HK-2 (cell line): Measurements from ENCODE around the gene PRRX2.
A peak's percentile ranks its signal among the peaks of the same experiment; 100 is the strongest.

Source experiments
- DNase-seq: peaks from one replicate; pipeline ENCODE4 v3.0.0-alpha.2; 2018; ENCODE audit not compliant: unreplicated experiment

PRRX2 gene

GRCh38 chr9:129637102-129637501 is 28.3 kb upstream of the PRRX2 start:
- no peak for DNase-seq

- DNase-seq: no peak
Observed at GRCh38 chr9:129637673-129638439, 27.6 kb upstream of the PRRX2 start.

GRCh38 chr9:129639034-129639630 is 26.3 kb upstream of the PRRX2 start:
- DNase-seq: no peak

- no peak for DNase-seq
Observed at GRCh38 chr9:129639756-129640085, 25.7 kb upstream of the PRRX2 start.

GRCh38 chr9:129640086-129640870 is 25.2 kb upstream of the PRRX2 start:
- no peak for DNase-seq

GRCh38 chr9:129640871-129641749 is 24.3 kb upstream of the PRRX2 start:
- no peak for DNase-seq

GRCh38 chr9:129641750-129642585 is 23.5 kb upstream of the PRRX2 start, which contains the start of gene ASB6:
Gene ASB6 (minus strand): TSS chr9:129642151. CDS start chr9:129641999, 152 bp downstream.
- peak; percentile 99 for DNase-seq

GRCh38 chr9:129643706-129644105 is 21.7 kb upstream of the PRRX2 start:
- no peak for DNase-seq

- no peak for DNase-seq
Observed at GRCh38 chr9:129644365-129644764, 21.1 kb upstream of the PRRX2 start.

- no peak for DNase-seq
Observed at GRCh38 chr9:129644902-129645301, 20.5 kb upstream of the PRRX2 start.

GRCh38 chr9:129646252-129646651 is 19.2 kb upstream of the PRRX2 start:
- DNase-seq: no peak

GRCh38 chr9:129646654-129647053 is 18.8 kb upstream of the PRRX2 start:
- no peak for DNase-seq

GRCh38 chr9:129647635-129648034 is 17.8 kb upstream of the PRRX2 start:
- no peak for DNase-seq

- DNase-seq: no peak
Observed at GRCh38 chr9:129648092-129648763, 17.2 kb upstream of the PRRX2 start.

- no peak for DNase-seq
Observed at GRCh38 chr9:129648764-129649115, 16.7 kb upstream of the PRRX2 start.

- no peak for DNase-seq
Observed at GRCh38 chr9:129649726-129650679, 15.4 kb upstream of the PRRX2 start.

- no peak for DNase-seq
Observed at GRCh38 chr9:129650680-129651235, 14.7 kb upstream of the PRRX2 start.

GRCh38 chr9:129653823-129654553 is 11.5 kb upstream of the PRRX2 start:
- DNase-seq: no peak
